NCI-H2227 (cell line): ENCODE data around the gene MAGEB16.

Source experiments
- DNase-seq: peaks from one replicate; lab custom pipeline; 2025; ENCODE audit not compliant: unreplicated experiment; lab: John Stamatoyannopoulos, UW

Gene MAGEB16

GRCh38 chrX:35798042-35798441 is at the start of gene MAGEB16:
Gene MAGEB16, plus strand, starts transcription at chrX:35798342. Its CDS starts 3,855 bp downstream, at chrX:35802197.
- no peak for DNase-seq

- no peak for DNase-seq
These were observed 24.1 kb upstream of the MAGEB16 start for GRCh38 chrX:35773958-35774564.

GRCh38 chrX:35785075-35785474 is 13.1 kb upstream of the MAGEB16 start:
- DNase-seq = no peak

GRCh38 chrX:35786271-35786670 is 11.9 kb upstream of the MAGEB16 start:
- no peak for DNase-seq

GRCh38 chrX:35787867-35788266 is 10.3 kb upstream of the MAGEB16 start:
- no peak for DNase-seq

GRCh38 chrX:35800474-35800873 is 2.3 kb downstream of the MAGEB16 start:
- no peak for DNase-seq

- DNase-seq = no peak
These were observed 11.6 kb downstream of the MAGEB16 start for GRCh38 chrX:35809781-35810180.

GRCh38 chrX:35819241-35819640 is 21.1 kb downstream of the MAGEB16 start:
- no peak for DNase-seq

- DNase-seq = no peak
These were observed 28.4 kb downstream of the MAGEB16 start for GRCh38 chrX:35826503-35826902.

GRCh38 chrX:35829501-35829900 is 31.4 kb downstream of the MAGEB16 start:
- no peak for DNase-seq

GRCh38 chrX:35841872-35842271 is 43.7 kb downstream of the MAGEB16 start:
- no peak for DNase-seq

- no peak for DNase-seq
These were observed 44.5 kb downstream of the MAGEB16 start for GRCh38 chrX:35842674-35843073.

- no peak for DNase-seq
These were observed 49.6 kb downstream of the MAGEB16 start for GRCh38 chrX:35847736-35848135.
